LoVo (cell line): ENCODE results near the gene VAV2.

Source experiments
- DNase-seq: peaks from one replicate; pipeline ENCODE4 v3.0.0-alpha.2; 2016; ENCODE audit warnings: low spot score

Gene VAV2

GRCh38 chr9:133793471-133793870 lies 198.7 kb downstream of the VAV2 start:
- no peak for DNase-seq

GRCh38 chr9:133792721-133793470 lies 199.2 kb downstream of the VAV2 start:
- DNase-seq = peak; percentile 11

GRCh38 chr9:133791735-133792649 lies 200.1 kb downstream of the VAV2 start:
- DNase-seq = no peak

DNA sequence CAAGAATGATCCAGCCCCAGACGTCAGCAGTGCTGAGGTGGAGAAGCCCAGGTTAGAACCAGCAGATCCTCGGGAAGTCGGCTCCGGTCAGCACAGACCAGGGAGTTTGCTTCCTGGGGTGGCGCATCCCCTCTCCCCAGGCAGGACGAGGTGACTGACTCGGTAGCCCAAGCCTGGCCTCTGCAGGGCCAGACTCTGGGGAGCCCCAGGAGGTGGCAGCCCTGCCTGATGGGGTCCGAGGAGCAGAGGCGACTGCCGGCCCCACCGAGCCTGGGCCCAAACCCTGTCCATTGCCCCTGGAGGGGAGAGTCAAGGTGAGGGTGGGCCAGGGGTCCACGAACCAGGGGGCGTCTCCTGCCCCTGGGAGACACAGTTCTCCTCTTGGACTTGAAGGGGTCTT lies 201.1 kb downstream of the VAV2 start:
- no peak for DNase-seq

DNA sequence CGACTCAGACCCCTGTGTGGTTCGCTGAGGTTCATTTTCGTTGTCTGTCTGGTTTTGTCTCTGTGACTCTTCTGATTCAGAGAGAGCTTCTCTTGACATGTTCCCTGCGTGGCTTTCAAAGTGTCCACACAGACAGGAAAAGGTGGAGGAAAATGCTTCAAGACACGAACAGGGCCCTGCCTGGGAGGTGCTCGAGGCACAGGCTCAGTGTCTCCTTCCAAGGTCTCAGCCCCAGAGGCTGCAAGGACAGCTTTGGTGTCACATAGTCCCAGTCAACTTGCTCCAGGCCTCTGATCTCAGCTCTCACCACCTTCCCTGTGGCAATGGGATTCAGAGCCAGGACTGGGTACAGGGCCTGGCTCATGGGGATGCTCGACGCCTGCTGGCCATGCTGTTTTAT lies 202.3 kb downstream of the VAV2 start:
- DNase-seq = no peak

DNA sequence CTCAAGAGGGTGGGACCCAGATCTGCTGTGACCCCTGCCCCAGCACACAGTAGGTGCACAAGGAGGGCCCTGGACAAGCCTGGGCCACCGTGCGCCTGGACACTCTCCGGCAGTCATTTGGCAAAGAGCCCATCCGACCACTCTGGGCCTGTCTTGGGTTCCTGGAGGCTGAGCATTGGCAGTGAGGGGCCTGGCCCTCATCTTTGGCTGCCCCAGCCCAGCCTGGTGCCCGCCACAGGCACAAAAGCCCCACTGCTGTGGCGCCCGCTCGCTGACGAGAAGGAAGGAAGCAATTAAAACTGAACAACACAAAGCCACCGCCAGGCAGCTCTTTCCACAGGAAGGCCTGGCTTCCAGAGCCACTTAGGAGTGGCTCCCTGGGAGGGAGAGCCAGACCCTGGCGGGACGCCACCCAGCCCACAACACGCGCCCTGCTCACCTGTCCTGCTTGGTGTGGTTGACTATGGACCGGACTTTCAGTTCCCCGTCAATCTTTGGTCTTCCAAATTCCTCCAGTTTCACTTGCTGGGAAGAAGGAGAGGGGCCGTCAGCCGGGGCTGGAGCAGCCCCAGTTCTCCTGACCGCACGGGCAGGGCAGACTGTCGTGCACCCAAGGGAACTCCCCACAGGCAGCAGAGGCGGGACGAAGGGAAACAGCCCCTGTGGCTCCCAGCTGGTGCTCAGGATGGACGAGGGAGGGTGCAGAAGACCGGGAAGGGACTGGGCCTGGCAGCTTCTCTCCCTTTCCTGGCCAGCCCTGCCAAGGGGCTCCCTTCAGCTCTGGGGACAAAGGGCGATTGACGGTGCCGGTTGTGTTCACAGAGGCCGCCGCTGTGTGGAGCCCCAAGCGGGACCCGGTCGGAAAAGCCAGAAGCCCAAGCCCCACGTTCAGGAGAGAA lies 203.1 kb downstream of the VAV2 start:
- no peak for DNase-seq

- DNase-seq = no peak
These were observed 203.9 kb downstream of the VAV2 start for GRCh38 chr9:133788045-133788818.

DNA sequence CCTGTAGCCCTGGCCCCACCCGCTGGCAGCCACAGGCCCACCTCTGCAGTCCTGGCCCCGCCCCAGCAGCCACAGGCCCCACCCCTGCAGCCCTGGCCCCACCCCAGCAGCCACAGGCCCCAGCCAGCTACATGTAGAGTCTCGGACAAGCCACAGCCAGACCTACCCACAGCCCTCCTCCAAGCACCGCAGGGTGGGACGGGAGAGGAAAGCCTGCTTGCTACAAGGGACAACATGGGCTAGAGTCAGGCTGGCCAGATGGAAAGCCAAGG lies 204.4 kb downstream of the VAV2 start:
- DNase-seq = no peak

DNA sequence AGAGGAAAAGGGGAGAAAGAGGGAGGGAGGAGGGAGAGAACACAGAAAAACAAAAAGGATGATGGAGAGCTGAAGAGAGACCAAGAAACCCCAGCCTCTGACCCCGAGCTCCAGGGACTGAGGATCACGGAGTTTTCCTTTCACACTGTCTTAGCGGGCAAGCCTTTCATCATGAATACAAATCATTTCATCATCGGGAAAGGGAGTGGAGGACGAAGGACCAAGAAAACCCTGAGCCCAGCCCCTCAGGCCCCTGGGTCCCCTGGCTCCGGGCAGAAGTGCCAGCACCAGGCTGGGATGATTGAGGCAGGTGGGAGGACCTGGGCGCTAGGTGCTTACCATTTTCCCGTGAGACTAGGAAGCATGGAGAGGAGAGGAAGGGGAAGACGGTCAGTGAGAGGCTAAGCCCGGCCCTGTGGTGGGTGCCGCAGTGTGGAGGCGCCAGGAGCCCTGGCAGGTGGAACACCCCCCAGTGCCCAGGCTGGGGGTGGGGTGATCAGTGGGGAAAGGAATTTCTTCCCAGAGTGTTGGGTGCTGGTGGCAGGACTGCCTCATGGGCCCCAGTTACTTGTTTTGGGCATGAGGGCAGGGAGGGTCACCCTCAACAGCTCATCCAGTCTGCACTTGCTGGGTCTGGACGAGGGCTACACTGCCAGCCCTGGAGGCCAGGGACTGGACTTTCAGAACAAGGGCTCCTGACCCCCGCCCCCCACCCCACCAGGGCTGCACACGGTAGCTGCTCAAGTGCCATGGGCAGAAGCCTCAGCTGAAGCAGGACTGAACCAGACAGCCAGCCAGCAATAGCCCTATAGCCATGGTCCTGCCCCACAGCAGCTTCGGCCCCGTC lies 205.0 kb downstream of the VAV2 start:
- DNase-seq = no peak

DNA sequence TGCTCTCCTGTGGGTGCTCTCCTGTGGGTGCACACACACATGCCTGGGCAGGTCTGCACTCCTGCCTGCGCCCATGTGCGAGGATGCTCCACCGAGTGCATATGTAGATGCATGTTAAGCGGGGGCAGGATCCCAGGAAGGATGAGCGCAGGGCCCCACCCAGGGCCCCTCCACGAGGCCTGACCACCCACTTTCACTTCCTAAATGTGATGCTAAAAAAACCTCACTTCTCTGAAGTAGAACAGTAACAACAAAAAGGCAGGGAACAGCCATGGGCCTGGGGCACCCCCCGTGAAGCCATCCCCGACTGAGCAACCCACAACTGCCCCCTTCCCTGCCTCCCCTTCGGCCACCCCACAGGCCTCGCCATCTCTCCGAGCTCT lies 205.8 kb downstream of the VAV2 start:
- no peak for DNase-seq

DNA sequence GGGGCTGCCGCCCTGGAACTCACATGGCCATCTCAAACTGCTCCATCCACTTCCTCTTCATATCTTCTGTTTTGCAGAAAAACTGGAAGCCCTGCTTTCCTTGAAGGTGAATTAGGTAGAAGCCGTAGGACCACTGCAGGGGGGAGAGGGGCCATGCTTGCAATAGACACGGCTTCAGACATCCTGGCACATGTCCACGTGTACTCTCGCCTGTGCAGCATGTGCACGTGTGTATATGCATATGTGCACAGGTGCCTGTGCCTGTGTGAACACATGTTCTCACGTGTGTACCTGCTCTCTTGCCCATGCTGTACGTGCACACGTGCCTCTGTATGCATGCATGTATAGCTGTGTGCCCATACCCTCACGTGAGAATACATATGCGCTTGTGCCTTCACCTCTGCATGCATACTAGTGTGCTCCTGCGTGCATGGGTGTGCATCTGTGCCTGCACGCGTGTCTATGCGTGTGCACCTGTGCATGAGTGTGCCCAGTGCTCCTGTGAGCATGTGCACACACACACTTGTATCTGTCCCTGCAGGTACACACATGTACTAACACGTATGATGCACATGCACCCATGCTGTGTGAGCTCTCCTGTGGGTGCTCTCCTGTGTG lies 206.3 kb downstream of the VAV2 start:
- no peak for DNase-seq

DNA sequence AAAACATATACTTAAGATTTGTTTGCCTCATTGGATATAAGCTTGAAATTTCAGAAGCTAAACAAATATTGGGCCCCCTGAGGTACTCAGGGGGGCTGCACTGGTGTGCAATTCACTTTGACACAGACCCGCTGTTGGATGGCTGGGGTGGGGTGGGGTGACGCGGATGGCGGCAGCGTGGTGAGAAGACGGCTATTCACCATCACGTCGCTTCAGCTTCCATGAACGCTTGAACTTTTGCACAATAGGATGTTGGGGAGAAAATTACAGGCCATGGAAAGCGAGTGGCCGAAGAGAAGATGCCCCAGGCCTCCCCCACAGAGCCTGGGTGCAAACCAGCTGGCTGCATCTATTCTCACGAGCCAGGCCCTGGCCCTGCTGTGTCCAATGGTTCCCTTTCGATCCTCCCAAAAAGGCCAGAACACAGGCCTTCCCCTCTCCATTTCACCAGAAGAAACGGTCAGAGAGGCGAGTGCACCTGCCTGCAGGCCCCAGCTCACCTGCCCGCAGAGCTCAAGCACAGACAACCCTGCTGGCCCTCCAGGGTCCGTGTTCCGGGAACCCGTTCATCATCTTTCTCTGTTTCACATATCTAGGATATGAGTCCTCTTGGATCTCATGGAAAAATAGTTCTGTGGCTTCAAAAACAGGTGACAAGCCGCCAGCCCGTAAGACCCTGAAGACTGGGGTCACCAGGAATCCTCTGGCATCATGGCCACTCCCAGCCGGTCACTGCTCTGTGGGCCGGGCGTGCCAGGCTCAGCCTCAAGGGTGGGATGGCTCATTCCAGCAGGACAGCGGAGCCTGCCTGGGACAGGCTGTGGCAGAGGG lies 207.2 kb downstream of the VAV2 start:
- no peak for DNase-seq

DNA sequence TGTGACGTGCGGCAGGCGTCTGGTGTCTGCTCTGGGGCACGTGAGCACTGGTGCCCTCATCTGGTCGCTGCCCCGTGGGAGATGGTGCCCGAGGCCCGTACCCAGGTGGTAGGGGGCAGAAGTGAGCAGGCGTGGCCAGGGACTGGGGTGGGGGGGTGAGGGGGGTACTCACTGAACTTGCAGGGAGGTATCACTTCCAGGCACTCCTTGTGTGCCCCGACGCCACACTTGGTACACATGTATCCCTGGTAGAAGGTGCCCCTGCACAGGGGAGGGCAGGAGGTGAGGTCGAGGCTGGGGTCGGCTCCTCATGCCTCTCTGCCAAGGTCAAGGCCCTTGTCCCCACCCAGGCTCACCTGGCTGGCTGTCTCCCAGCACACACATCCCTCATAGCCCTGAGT lies 208.8 kb downstream of the VAV2 start:
- no peak for DNase-seq

- DNase-seq = peak; percentile 34
These were observed 209.7 kb downstream of the VAV2 start for GRCh38 chr9:133782157-133783130.

- no peak for DNase-seq
These were observed 210.3 kb downstream of the VAV2 start for GRCh38 chr9:133781828-133782135.

- DNase-seq = no peak
These were observed 210.9 kb downstream of the VAV2 start for GRCh38 chr9:133780962-133781827.

DNA sequence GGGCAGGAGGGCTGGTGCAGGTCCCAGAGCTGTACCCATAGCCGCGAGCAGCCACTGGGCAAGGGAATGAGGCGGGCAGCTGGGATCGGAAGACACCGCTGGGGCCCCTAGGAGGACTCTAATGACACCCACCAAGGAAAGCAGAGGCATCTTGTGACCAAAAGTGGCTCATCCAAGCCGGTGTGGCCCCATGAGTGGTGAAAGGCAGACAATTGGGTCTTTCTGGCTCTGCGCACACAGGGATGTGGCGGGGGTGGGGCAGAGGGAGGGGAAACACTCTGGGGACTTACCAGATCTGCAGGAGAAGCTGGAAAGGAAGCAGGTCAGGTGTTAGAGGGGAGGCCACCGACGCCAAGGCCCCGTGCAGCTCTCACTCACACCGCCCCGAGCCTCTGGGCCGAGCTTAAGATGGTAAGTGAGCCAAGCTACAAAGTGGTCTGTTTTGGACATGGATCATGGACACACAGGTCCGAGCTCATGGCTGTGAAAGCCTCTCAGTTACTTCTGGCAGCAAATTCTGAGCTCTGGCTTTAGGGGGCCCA lies 211.6 kb downstream of the VAV2 start:
- no peak for DNase-seq
